Panc1 (cell line): Measurements from ENCODE around the gene SYCP2. TPM values are rescaled to one million over a fixed set of nuclear protein-coding genes. Genes with fewer than 3 reads are reported as not detected.

ENCODE experiments used
- ATAC-seq: fragments of 200-7000 bp; cut with Tn5 transposase; 2 replicates; pipeline ENCODE4 v1.9.1; 2020; ENCODE audit warnings: mild to moderate bottlenecking, moderate library complexity
- BruUV-seq: library from RNA; stranded (reverse); fragments of 400-500 nt; replicated peaks from 2 replicates; lab custom pipeline; 2021; lab: Mats Ljungman, UMichigan
- CTCF ChIA-PET: fragments of 300-600 bp; sonication (Branson Sonifier 250); formaldehyde crosslinking; loops from one replicate; lab custom pipeline; 2022; ENCODE audit warnings: antibody characterized with exemption; lab: Charles Lee
- POLR2A ChIA-PET: fragments of 300-600 bp; sonication (Branson Sonifier 250); formaldehyde crosslinking; loops from one replicate; lab custom pipeline; 2022; ENCODE audit warnings: antibody characterized with exemption; lab: Charles Lee
- DNase-seq: peaks from one replicate; pipeline ENCODE4 v3.0.0-alpha.2; 2010; ENCODE audit warnings: low read depth, low spot score
- H3K27ac ChIP-seq: 2 replicates; pipeline ENCODE4 v1.5.1; 2011; ENCODE audit warnings: mild to moderate bottlenecking, low read length, inconsistent platforms
- H3K27me3 ChIP-seq: fragments of 200-500 bp; sonication (Bioruptor generic); 2 replicates; pipeline ENCODE4 v1.6.0; 2014; ENCODE audit warnings: low read length, inconsistent platforms; ENCODE audit not compliant: control insufficient read depth, insufficient read depth
- H3K36me3 ChIP-seq: fragments of 200-500 bp; sonication (Bioruptor generic); 2 replicates; pipeline ENCODE4 v1.5.1; 2014; ENCODE audit warnings: inconsistent platforms, mild to moderate bottlenecking, low read length, moderate library complexity; ENCODE audit not compliant: control insufficient read depth, insufficient read depth
- H3K4me1 ChIP-seq: 2 replicates; pipeline ENCODE4 v1.5.1; 2011; ENCODE audit warnings: inconsistent platforms, mild to moderate bottlenecking, low read length, moderate library complexity; ENCODE audit not compliant: control insufficient read depth, insufficient read depth
- H3K4me3 ChIP-seq, 2 experiments: 2 replicates each; pipeline ENCODE4 v1.5.1; 2011 to 2012; ENCODE audit warnings: low read depth in 2 of 2, low read length in 2 of 2, mild to moderate bottlenecking in 2 of 2, inconsistent platforms in 1 of 2, moderate library complexity in 1 of 2
- H3K9me3 ChIP-seq: fragments of 200-500 bp; sonication (Bioruptor generic); 2 replicates; pipeline ENCODE4 v1.5.1; 2014; ENCODE audit warnings: low read depth, mild to moderate bottlenecking, inconsistent platforms, low read length, moderate library complexity; ENCODE audit not compliant: control insufficient read depth, insufficient read depth
- POLR2AphosphoS5 ChIP-seq: IDR thresholded peaks from 2 replicates; pipeline ENCODE4 v1.6.1; 2012; ENCODE audit warnings: mild to moderate bottlenecking, low read depth, low read length, moderate library complexity
- SIN3A ChIP-seq: IDR thresholded peaks from 2 replicates; pipeline ENCODE4 v1.6.1; 2012; ENCODE audit warnings: low read depth, mild to moderate bottlenecking, low read length, moderate library complexity, borderline replicate concordance; ENCODE audit not compliant: insufficient read depth
- TCF7L2 ChIP-seq: IDR thresholded peaks from 2 replicates; pipeline ENCODE4 v1.6.1; 2011; ENCODE audit warnings: mild to moderate bottlenecking, low read depth, low read length, inconsistent platforms
- in situ Hi-C: cut with HindIII; loops from 2 replicates; pipeline ENCODE4 v1.10.0; 2016; ENCODE audit warnings: low sequenced_read_pairs, low pct_unique_long_range_greater_than_20kb
- intact Hi-C: fragments of 100-400 bp; cut with micrococcal nuclease; formaldehyde crosslinking; loops from one replicate; pipeline ENCODE4 v1.10.0; 2022; ENCODE audit not compliant: unreplicated experiment
- total RNA-seq: library from RNA; stranded (reverse); gene quantifications from one replicate; pipeline ENCODE4 v1.2.1, GENCODE V29; 2021; ENCODE audit not compliant: unreplicated experiment
- TF ChIP-seq, protein P1 (sequence below), 2 experiments: IDR thresholded peaks; 2 replicates each; pipeline ENCODE4 v1.6.1; 2011 to 2012; ENCODE audit warnings: low read depth in 2 of 2, control low read depth in 1 of 2, low read length in 1 of 2, mild to moderate bottlenecking in 1 of 2, moderate library complexity in 1 of 2; ENCODE audit not compliant: insufficient read depth in 1 of 2
- TF ChIP-seq, protein P2 (sequence below): fragments of 450-650 bp; IDR thresholded peaks from 2 replicates; pipeline ENCODE4 v1.5.1; 2017; ENCODE audit warnings: mild to moderate bottlenecking

Gene SYCP2
- total RNA-seq, 1 experiment from 2014 or later: 39.7 TPM

DNA sequence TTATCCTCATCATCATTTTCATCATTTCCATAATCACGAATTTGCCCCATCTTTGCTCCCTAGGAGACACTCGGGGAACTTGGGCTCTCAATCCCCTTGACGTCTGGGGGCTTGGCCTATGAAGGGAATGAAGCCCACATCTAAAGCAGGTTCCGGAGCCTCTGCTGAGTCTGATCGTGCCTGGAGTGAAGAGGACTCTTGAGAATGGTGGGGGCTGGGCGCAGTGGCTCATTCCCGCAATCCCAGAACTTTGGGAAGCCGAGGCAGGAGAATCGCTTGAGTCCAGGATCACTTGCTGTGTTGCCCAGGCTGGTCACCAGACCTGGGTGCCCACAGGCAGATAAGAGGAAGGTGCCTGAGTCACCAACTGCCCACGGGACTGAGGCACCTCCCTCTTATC lies 114.5 kb downstream of the SYCP2 start:
- CTCF ChIA-PET: no interaction called here
- no peak for DNase-seq

DNA sequence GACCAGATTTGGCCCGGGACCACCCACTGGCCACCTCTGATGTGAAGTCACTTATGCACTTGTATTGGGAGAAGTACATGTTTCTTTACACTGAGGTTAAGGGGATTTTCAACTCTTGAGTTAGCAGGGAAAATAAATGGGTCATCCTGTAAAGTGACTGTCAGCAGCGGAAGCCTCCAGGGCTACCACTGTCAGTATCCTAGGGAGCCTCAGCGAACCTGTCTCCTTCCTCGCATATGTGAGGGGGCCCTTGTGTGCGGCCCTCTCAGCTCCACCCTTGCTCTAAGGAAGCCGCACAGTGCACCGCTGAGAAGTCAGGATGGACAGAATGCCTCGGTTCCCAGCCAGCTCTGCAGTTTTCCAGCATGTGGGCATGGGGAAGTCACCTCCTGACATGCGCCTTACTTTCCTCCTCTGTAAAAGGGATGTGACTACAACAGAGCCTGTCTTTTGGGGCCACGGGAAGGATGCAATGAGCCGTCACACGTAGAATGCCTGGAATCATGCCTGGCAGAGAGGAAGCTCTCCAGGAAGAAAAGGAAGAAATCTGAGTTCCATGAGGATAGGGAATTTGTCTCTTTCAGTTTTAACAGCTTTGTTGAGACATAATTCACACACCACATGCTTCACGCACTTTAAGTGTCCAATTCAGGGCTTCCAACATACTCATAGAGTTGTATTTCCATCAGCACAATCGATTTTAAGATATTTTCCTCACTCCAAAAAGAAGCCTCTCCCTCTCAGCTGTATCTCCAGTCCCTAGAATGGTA lies 115.4 kb downstream of the SYCP2 start:
- H3K9me3 ChIP-seq: no peaks in the 10 kb centered on the region
- no peaks in the 10 kb centered on the region for H3K4me1 ChIP-seq
- H3K27ac ChIP-seq: no peak overlapping the region
- peaks cover 2% of the 10 kb centered on the region; the same call in 1 of the 2 replicates for H3K27me3 ChIP-seq
- no peak for ATAC-seq
- no TSS peak for BruUV-seq
- ChIA-PET POLR2A (no interaction called here), CTCF (interaction anchor here (0.5 kb wide), 1 partner anchor 36 kb away, joined by 3 read pairs; no protein-coding TSS in a partner anchor)
- intact Hi-C loops (no loop called here), in situ Hi-C loops (no loop called here)
- no peaks in the 10 kb centered on the region for H3K36me3 ChIP-seq
- no peak overlapping the region for H3K4me3 ChIP-seq
- DNase-seq: no peak
- TF ChIP-seq POLR2AphosphoS5 (no peak), SIN3A (no peak), TCF7L2 (no peak)
- TF ChIP-seq, protein P1, sequence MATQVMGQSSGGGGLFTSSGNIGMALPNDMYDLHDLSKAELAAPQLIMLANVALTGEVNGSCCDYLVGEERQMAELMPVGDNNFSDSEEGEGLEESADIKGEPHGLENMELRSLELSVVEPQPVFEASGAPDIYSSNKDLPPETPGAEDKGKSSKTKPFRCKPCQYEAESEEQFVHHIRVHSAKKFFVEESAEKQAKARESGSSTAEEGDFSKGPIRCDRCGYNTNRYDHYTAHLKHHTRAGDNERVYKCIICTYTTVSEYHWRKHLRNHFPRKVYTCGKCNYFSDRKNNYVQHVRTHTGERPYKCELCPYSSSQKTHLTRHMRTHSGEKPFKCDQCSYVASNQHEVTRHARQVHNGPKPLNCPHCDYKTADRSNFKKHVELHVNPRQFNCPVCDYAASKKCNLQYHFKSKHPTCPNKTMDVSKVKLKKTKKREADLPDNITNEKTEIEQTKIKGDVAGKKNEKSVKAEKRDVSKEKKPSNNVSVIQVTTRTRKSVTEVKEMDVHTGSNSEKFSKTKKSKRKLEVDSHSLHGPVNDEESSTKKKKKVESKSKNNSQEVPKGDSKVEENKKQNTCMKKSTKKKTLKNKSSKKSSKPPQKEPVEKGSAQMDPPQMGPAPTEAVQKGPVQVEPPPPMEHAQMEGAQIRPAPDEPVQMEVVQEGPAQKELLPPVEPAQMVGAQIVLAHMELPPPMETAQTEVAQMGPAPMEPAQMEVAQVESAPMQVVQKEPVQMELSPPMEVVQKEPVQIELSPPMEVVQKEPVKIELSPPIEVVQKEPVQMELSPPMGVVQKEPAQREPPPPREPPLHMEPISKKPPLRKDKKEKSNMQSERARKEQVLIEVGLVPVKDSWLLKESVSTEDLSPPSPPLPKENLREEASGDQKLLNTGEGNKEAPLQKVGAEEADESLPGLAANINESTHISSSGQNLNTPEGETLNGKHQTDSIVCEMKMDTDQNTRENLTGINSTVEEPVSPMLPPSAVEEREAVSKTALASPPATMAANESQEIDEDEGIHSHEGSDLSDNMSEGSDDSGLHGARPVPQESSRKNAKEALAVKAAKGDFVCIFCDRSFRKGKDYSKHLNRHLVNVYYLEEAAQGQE (IDR thresholded peaks at IDR 0.05; ENCODE audit: insufficient read depth in 1 of 2, low read depth in 2 of 2, low read length in 1 of 2): no peak
- TF ChIP-seq, protein P2, sequence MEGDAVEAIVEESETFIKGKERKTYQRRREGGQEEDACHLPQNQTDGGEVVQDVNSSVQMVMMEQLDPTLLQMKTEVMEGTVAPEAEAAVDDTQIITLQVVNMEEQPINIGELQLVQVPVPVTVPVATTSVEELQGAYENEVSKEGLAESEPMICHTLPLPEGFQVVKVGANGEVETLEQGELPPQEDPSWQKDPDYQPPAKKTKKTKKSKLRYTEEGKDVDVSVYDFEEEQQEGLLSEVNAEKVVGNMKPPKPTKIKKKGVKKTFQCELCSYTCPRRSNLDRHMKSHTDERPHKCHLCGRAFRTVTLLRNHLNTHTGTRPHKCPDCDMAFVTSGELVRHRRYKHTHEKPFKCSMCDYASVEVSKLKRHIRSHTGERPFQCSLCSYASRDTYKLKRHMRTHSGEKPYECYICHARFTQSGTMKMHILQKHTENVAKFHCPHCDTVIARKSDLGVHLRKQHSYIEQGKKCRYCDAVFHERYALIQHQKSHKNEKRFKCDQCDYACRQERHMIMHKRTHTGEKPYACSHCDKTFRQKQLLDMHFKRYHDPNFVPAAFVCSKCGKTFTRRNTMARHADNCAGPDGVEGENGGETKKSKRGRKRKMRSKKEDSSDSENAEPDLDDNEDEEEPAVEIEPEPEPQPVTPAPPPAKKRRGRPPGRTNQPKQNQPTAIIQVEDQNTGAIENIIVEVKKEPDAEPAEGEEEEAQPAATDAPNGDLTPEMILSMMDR: no peak

More for the DNA sequence above, 114.5 kb downstream of the SYCP2 start:
- in situ Hi-C loops (no loop called here), intact Hi-C loops (no loop called here)
- Histone ChIP-seq H3K9me3 (no peaks in the 10 kb centered on the region), H3K4me3 (no peak overlapping the region), H3K27me3 (peaks cover 2% of the 10 kb centered on the region), H3K27ac (no peak overlapping the region), H3K4me1 (no peaks in the 10 kb centered on the region), H3K36me3 (no peaks in the 10 kb centered on the region)
- POLR2A ChIA-PET: no interaction called here
- BruUV-seq: no TSS peak
- ATAC-seq: no peak
- TF ChIP-seq SIN3A (no peak), TCF7L2 (no peak), POLR2AphosphoS5 (no peak)
- TF ChIP-seq, protein P1 (IDR thresholded peaks at IDR 0.05; ENCODE audit: insufficient read depth in 1 of 2, low read depth in 2 of 2, low read length in 1 of 2): no peak
- TF ChIP-seq, protein P2: no peak
